ENCODE measurements around the gene ZCCHC2. TPM values are rescaled to one million over a fixed set of nuclear protein-coding genes. Genes with fewer than 3 reads are reported as not detected.

The ZCCHC2 gene
- total RNA-seq, 1 donor from 2014 or later: 10.7 TPM

- DNase-seq (ENCODE audit: low read depth): no peak
- no peak for TF ChIP-seq CTCF (IDR thresholded peaks at IDR 0.05; ENCODE audit: insufficient read depth, low read length, poor library complexity, severe bottlenecking)
- H3K36me3 ChIP-seq (ENCODE audit: control insufficient read depth, insufficient read depth, low read length): peaks cover 2% of the 10 kb centered on the region
- H3K4me3 ChIP-seq (ENCODE audit: low read depth, low read length): no peak overlapping the region
- H3K27me3 ChIP-seq (ENCODE audit: control insufficient read depth, insufficient read depth, low read length): no peaks in the 10 kb centered on the region
Observed at GRCh38 chr18:62564044-62564443, 41.2 kb downstream of the ZCCHC2 start.

GRCh38 chr18:62566199-62566598 is 43.4 kb downstream of the ZCCHC2 start:
- TF ChIP-seq CTCF (IDR thresholded peaks at IDR 0.05; ENCODE audit: insufficient read depth, low read length, poor library complexity, severe bottlenecking): no peak
- Histone ChIP-seq H3K4me3 (ENCODE audit: low read depth, low read length) (no peak overlapping the region), H3K27me3 (ENCODE audit: control insufficient read depth, insufficient read depth, low read length) (no peaks in the 10 kb centered on the region), H3K36me3 (ENCODE audit: control insufficient read depth, insufficient read depth, low read length) (no peaks in the 10 kb centered on the region)
- DNase-seq (ENCODE audit: low read depth): no peak

GRCh38 chr18:62566818-62567217 is 44.0 kb downstream of the ZCCHC2 start:
- no peak for TF ChIP-seq CTCF (IDR thresholded peaks at IDR 0.05; ENCODE audit: insufficient read depth, low read length, poor library complexity, severe bottlenecking)
- no peaks in the 10 kb centered on the region for H3K27me3 ChIP-seq (ENCODE audit: control insufficient read depth, insufficient read depth, low read length)
- DNase-seq (ENCODE audit: low read depth): no peak
- H3K4me3 ChIP-seq (ENCODE audit: low read depth, low read length): no peak overlapping the region
- H3K36me3 ChIP-seq (ENCODE audit: control insufficient read depth, insufficient read depth, low read length): no peaks in the 10 kb centered on the region

GRCh38 chr18:62569081-62569655 is 46.3 kb downstream of the ZCCHC2 start:
- no peak for DNase-seq (ENCODE audit: low read depth)
- H3K4me3 ChIP-seq (ENCODE audit: low read depth, low read length): no peak overlapping the region
- no peaks in the 10 kb centered on the region for H3K36me3 ChIP-seq (ENCODE audit: control insufficient read depth, insufficient read depth, low read length)
- TF ChIP-seq CTCF (IDR thresholded peaks at IDR 0.05; ENCODE audit: insufficient read depth, low read length, poor library complexity, severe bottlenecking): no peak
- no peaks in the 10 kb centered on the region for H3K27me3 ChIP-seq (ENCODE audit: control insufficient read depth, insufficient read depth, low read length)

GRCh38 chr18:62571037-62571436 is 48.2 kb downstream of the ZCCHC2 start:
- Histone ChIP-seq H3K36me3 (ENCODE audit: control insufficient read depth, insufficient read depth, low read length) (no peaks in the 10 kb centered on the region), H3K27me3 (ENCODE audit: control insufficient read depth, insufficient read depth, low read length) (no peaks in the 10 kb centered on the region), H3K4me3 (ENCODE audit: low read depth, low read length) (no peak overlapping the region)
- TF ChIP-seq CTCF (IDR thresholded peaks at IDR 0.05; ENCODE audit: insufficient read depth, low read length, poor library complexity, severe bottlenecking): no peak
- DNase-seq (ENCODE audit: low read depth): no peak

GRCh38 chr18:62571648-62572047 is 48.8 kb downstream of the ZCCHC2 start:
- no peaks in the 10 kb centered on the region for H3K27me3 ChIP-seq (ENCODE audit: control insufficient read depth, insufficient read depth, low read length)
- no peak overlapping the region for H3K4me3 ChIP-seq (ENCODE audit: low read depth, low read length)
- no peak for DNase-seq (ENCODE audit: low read depth)
- TF ChIP-seq CTCF (IDR thresholded peaks at IDR 0.05; ENCODE audit: insufficient read depth, low read length, poor library complexity, severe bottlenecking): no peak
- H3K36me3 ChIP-seq (ENCODE audit: control insufficient read depth, insufficient read depth, low read length): no peaks in the 10 kb centered on the region

Data from kidney epithelial cell (primary cell).